ENCODE results near the gene ARL4D.
"Not testable (repeated sequence)": the region's sequence is repeated elsewhere in the genome, so short reads cannot be mapped to it uniquely, and the experiment has no call there.

The ARL4D gene

DNA sequence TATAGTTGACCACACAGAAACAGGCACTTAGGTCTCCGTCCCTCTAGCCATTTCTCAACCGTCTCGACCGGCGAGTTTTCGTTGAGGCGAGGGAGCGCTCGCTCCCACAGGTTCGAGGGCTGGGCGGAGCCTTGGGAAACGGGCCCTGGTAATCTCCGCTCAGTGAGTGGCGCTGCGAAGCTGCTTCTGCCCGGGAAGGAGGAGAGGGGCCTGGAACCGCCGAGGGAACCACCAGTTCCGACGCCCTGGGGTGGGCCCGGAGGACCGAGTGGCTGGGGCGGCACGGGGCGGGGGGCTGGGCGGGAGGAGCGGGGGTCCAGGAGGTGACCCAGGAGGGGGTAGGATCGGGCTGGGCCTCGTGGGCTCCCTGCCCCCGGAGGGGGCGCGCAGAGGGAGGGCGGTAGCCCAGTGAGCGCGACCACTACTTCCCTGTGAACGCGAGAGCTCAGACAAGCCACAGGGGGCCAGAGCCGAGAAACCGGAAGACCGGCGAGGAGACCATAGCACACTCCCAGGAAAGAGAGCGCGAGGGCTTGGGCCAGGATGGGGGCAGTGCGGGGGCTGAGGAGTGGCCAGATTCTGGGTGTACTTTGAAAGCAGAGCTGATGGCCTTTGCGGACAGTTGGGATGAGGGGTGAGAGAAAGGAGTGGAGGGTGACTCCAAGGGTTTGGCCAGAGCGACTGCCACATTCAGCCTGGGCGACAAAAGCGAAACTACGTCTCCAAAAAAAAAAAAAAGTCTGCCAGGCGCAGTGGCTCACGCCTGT, 29.9 kb upstream of the ARL4D start:
- TF ChIP-seq, protein P1, sequence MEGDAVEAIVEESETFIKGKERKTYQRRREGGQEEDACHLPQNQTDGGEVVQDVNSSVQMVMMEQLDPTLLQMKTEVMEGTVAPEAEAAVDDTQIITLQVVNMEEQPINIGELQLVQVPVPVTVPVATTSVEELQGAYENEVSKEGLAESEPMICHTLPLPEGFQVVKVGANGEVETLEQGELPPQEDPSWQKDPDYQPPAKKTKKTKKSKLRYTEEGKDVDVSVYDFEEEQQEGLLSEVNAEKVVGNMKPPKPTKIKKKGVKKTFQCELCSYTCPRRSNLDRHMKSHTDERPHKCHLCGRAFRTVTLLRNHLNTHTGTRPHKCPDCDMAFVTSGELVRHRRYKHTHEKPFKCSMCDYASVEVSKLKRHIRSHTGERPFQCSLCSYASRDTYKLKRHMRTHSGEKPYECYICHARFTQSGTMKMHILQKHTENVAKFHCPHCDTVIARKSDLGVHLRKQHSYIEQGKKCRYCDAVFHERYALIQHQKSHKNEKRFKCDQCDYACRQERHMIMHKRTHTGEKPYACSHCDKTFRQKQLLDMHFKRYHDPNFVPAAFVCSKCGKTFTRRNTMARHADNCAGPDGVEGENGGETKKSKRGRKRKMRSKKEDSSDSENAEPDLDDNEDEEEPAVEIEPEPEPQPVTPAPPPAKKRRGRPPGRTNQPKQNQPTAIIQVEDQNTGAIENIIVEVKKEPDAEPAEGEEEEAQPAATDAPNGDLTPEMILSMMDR (conservative IDR thresholded peaks at IDR 0.05; ENCODE audit: control insufficient read depth, insufficient read depth, low read depth, low read length): no peak
- peak overlapping the region; percentile 38 for H3K4me3 ChIP-seq (ENCODE audit: control insufficient read depth, low read depth, low read length)
- DNase-seq (ENCODE audit: low read depth): peak; percentile 78

DNA sequence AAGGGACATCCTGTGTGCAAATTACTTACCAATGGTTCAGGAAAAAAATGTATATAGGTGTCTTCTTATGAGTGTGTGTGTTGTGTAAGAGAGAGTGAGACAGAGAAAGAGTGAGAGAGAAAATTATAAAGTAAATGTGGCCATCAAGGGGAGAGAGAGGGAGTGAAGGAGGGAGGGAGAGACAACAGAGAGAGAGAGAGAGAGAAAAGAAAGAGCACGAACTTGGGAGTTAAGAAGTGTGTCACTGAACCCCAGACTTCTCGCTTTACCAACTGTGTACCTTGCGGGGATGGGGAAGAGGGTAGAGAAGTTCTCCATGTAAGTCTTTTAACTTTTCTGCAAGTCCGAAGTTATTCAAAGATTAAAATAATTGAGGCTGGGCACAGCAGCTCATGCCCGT, 28.8 kb upstream of the ARL4D start:
- no peak overlapping the region for H3K4me3 ChIP-seq (ENCODE audit: control insufficient read depth, low read depth, low read length)
- TF ChIP-seq, protein P1 (conservative IDR thresholded peaks at IDR 0.05; ENCODE audit: control insufficient read depth, insufficient read depth, low read depth, low read length): no peak
- DNase-seq (ENCODE audit: low read depth): no peak

DNA sequence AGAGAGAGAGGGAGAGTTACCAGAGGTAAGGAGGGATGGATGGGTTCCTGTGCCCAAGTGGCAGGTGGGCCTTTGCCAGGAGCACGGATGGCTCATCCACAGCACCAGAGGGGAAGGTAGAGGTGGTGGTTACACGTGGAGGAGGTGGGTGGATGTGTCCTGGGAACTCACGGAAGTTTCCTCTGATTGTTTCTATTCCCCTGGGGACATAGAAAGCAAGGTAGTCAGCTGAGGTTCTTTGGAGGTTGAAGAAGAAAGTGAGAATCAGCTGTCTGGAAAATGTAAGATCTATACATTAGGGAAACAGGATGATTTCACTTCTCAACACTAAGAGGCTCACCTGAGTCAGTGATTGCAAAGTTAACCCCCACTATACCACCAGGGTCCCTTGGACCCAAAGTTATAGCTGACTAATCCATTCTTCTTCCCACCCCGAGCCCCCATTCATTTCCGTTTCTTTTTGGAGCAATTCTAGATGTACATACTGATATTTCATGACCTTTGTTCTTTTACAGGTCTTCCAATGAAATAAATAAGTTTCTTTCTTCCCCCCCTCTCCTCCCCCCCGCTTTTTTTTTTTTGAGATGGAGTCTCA, 27.5 kb upstream of the ARL4D start:
- DNase-seq (ENCODE audit: low read depth): no peak
- no peak overlapping the region for H3K4me3 ChIP-seq (ENCODE audit: control insufficient read depth, low read depth, low read length)
- TF ChIP-seq, protein P1 (conservative IDR thresholded peaks at IDR 0.05; ENCODE audit: control insufficient read depth, insufficient read depth, low read depth, low read length): no peak

DNA sequence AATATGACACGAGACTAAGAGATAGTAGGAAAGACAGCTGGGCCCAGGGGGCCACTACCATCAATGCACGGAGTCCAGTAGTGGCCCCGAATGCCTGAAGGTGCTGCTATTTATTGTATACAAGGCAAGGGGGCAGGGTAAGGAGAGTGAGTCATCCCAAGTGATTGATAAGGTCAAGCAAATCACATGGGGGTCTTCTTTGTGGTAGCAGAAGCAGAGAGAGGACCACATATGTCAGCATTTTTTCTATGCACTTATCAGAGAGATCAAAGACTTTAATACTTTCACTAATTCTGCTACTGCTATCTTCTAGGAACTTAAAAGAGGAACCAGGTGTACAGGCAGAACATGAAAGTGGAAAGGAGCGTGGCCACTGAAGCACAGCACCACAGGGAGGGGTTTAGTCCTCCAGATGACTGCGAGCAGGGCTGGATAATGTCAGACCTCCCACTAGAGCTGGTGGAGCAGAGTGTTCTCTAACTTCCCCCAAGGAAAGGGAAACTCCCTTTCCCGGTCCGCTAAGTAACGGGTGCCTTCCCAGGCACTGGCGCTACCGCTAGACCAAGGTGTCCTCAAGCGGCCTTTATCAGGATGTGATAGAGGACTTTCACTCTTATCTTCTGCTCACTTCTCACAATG, 26.4 kb upstream of the ARL4D start:
- no peak for DNase-seq (ENCODE audit: low read depth)
- TF ChIP-seq, protein P1 (conservative IDR thresholded peaks at IDR 0.05; ENCODE audit: control insufficient read depth, insufficient read depth, low read depth, low read length): no peak
- no peak overlapping the region for H3K4me3 ChIP-seq (ENCODE audit: control insufficient read depth, low read depth, low read length)

DNA sequence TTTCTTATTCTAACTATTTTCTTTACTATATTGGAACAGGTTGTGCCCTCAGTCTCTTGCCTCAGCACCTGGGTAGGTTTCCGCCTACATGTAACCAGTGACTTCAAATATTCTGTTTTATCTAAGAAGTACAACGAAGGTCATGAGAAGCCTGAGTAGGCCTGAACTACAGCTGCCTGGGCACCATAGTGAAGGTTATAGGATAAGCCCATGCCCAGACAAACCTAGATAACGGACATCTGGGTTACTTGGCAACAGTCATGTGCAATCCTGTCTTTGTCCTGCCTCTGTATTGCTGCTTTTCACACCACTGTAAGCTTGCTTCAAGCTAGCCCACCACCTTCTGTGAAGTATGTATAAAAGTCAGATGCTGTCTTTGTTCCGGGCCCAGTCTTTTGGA, 25.4 kb upstream of the ARL4D start:
- no peak for DNase-seq (ENCODE audit: low read depth)
- no peak overlapping the region for H3K4me3 ChIP-seq (ENCODE audit: control insufficient read depth, low read depth, low read length)
- TF ChIP-seq, protein P1 (conservative IDR thresholded peaks at IDR 0.05; ENCODE audit: control insufficient read depth, insufficient read depth, low read depth, low read length): no peak

DNA sequence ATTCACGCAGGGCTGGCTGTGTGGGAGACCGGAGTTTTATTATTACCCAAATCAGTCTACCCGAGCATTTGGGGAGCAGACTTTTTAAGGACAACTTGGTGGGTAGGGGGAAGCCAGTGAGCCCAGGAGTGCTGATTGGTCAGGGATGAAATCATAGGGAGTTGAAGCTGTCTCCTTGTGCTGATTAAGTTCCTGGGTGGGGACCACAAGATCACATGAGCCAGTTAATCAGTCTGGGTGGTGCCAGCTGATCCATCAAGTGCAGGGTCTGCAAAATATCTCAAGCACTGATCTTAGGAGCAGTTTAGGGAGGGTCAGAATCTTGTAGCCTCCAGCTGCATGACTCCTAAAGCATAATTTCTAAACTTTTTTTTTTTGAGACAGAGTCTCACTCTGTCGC, 22.9 kb upstream of the ARL4D start:
- not testable (repeated sequence) for H3K4me3 ChIP-seq (ENCODE audit: control insufficient read depth, low read depth, low read length); DNase-seq (ENCODE audit: low read depth)
